GM12864 (cell line): ENCODE measurements around the gene SURF4.
A peak's percentile ranks its signal among the peaks of the same experiment; 100 is the strongest.

Source experiments
- DNase-seq: peaks from one replicate; pipeline ENCODE4 v3.0.0-alpha.2; 2011; ENCODE audit warnings: low read depth
- H3K4me3 ChIP-seq: 2 replicates; pipeline ENCODE4 v1.5.1; 2011; ENCODE audit warnings: mild to moderate bottlenecking, low read depth, low read length, control low read depth
- CTCF ChIP-seq: IDR thresholded peaks from 2 replicates; pipeline ENCODE4 v1.5.1; 2011; ENCODE audit warnings: low read depth, mild to moderate bottlenecking, moderate library complexity, low read length, control low read depth, inconsistent platforms; ENCODE audit errors: missing control alignments

SURF4 gene

GRCh38 chr9:133351526-133351907 lies 24.3 kb downstream of the SURF4 start:
- DNase-seq = no peak
- TF ChIP-seq CTCF = no peak
- H3K4me3 ChIP-seq = no peak overlapping the region

- DNase-seq = no peak
- TF ChIP-seq CTCF = no peak
- peak overlapping the region; percentile 97 for H3K4me3 ChIP-seq
These were observed 25.8 kb downstream of the SURF4 start for GRCh38 chr9:133349965-133350616.

- peak overlapping the region; percentile 97 for H3K4me3 ChIP-seq
- DNase-seq = no peak
- no peak for TF ChIP-seq CTCF
These were observed 26.9 kb downstream of the SURF4 start for GRCh38 chr9:133348718-133349573.

- peak; percentile 92 for DNase-seq
- peak; percentile 1 for TF ChIP-seq CTCF
- peak within 1 kb of the TSS; percentile 97 for H3K4me3 ChIP-seq
These were observed 27.7 kb downstream of the SURF4 start, which contains the start of the genes MED22 and RPL7A for GRCh38 chr9:133347985-133348717. TSS of gene MED22 (minus strand) at chr9:133348131. CDS start at chr9:133346662, 1,469 bp downstream. TSS of gene RPL7A (plus strand) at chr9:133348218. CDS start at chr9:133348244, 26 bp downstream.

GRCh38 chr9:133347515-133347984 lies 28.3 kb downstream of the SURF4 start:
- TF ChIP-seq CTCF = no peak
- H3K4me3 ChIP-seq = peak overlapping the region; percentile 97
- no peak for DNase-seq

GRCh38 chr9:133346021-133346785 lies 29.7 kb downstream of the SURF4 start:
- DNase-seq = no peak
- no peak for TF ChIP-seq CTCF
- H3K4me3 ChIP-seq = peak overlapping the region; percentile 97
